RCC 7860 (cell line): ENCODE data around the gene FBXW11.

Source experiments
- DNase-seq: peaks from one replicate; pipeline ENCODE4 v3.0.0-alpha.2; 2015; ENCODE audit warnings: low spot score
- FAIRE-seq: peaks from 2 replicates; lab custom pipeline; 2012; peaks lifted over from hg19 to GRCh38; lab: Jason Lieb, UNC

FBXW11 gene

DNA sequence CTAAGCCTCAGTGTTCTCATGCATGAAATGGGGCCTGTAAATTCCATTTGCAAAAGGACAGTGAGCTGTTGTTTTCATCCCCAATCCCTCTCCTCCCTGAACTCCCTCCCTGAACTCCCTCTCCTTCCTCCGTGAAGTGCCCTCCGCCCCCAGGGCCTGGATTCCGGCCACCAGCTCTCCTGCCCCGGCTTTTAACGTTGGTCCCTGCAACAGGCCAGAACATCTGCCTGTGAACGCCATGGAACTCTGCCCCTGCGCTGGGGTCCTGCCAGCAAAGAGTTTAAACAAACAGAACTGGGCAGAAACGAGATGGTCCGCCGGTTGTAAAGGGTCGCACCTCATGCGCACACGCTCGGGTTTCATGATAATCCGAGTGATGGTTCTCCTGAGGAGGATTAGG is 158.4 kb downstream of the FBXW11 start:
- DNase-seq (no peak), FAIRE-seq (no peak)

GRCh38 chr5:171847026-171847425 is 159.4 kb downstream of the FBXW11 start:
- no peak for FAIRE-seq
- DNase-seq = no peak

DNA sequence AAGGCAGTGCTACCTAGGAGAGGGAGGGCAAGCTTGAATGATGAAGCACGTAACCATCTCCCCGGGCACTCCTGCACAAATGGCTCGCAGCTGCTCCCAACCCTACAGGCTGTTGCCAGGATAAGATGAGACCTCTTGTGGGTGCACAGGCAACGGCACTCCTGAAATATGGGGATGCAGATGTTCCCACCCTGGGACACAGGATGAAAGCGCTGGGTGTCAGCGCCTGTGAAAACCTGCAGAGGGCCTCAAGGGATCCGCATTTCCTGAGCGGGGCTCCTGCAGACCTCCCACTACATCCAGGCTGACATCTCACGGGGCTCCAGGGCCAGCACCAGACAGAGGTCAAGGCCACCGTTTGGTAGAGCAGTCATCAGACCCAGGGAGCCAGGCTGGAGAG is 160.1 kb downstream of the FBXW11 start:
- no peak for FAIRE-seq
- no peak for DNase-seq

DNA sequence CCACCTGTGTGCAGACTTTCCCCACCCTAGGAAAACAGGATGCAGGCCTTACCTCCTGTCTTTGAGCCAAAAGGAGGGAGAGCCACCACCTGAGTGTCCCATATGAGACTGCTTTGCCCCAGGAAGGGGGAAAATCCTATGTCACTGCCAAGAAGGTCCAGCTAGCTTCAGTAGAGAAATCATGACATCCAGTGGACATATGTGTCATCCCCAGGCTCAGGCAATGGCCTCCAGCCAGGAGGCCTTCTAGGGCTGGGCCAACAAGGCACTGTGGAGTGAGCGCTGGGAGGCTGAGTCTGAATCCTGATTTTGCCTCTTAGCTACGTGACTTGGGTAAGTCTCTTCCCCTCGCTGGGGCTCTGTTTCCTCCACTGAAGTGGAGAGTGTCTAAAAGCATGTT is 160.6 kb downstream of the FBXW11 start:
- no peak for DNase-seq
- no peak for FAIRE-seq

- DNase-seq = no peak
- no peak for FAIRE-seq
Measured at GRCh38 chr5:171845040-171845630, 161.3 kb downstream of the FBXW11 start.

GRCh38 chr5:171842777-171843328 is 163.6 kb downstream of the FBXW11 start:
- FAIRE-seq (no peak), DNase-seq (no peak)

GRCh38 chr5:171841984-171842776 is 164.3 kb downstream of the FBXW11 start:
- FAIRE-seq (no peak), DNase-seq (no peak)

DNA sequence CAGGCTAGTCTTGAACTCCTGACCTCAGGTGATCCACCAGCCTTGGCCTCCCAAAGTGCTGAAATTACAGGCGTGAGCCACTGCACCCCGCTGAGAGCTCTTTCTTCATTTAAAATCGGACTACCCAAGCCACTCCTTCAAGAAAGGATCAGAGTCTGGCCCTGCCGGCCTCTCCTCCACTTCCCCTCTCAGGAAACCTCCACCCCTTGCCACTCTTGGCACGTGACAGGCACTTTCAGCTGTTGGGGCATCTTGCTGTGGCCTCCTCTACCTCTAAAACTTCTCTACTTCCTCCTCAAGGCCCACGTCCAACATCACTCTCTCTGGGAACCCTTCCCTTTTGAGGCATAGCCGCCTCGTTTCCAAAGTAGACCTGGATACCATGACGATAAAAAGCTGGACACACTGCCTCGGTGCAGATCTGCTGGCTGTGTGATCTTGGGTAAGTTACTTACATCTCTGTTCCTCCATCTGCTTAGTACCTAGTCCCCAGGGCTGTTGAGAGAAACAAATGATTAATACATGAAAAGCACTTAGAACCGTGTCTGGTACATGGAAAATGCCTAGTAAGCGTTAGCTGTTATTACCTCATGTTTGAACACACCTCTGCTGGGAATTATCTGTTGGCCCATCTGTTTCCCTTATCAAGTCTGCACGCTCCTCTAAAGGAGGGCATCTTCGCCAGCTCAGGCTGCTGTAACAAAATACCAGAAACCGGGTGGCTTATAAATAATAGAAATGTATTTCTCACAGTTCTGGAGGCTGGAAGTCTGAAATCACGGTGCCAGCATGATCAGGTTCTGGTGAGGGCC is 165.5 kb downstream of the FBXW11 start:
- no peak for DNase-seq
- FAIRE-seq = no peak

GRCh38 chr5:171840066-171840465 is 166.4 kb downstream of the FBXW11 start:
- no peak for DNase-seq
- FAIRE-seq = no peak

DNA sequence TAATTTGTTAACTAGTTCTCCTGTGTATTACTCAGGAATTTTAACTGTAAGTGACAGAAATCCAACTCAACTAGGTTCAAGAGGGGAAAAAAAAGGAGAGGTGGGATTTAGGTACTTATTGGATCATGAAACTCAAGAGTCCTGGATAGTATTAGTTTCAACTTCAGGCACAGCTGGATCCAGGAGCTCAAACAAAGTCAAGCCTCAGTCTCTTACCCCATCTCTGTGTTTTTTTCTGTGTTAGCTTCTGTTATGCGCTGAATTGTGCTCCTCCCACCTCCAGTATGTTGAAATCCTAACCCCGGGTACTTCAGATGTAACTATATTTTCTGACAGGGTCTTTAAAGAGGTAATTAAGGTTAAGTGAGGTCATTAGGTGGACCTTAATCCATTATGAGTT is 167.3 kb downstream of the FBXW11 start:
- FAIRE-seq = no peak
- no peak for DNase-seq

DNA sequence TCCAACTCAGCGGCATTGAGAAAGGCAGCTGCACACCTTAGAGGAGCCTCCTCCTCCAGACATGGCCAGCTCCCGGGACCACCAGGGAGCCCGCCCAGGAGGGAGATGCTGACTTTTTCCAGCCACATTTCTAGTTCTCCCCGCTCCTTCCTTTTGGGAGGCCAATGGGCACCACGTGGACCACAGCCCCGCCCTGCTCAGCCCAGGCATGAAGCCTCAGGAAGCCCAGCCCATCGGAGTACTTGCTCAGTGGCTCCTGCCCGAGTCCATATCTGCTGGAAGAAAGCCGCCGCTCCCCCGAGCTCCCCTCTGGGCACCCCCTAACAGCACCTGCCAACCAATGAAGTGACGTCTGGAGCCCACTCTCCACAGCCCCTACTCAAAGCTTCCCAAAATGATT is 168.4 kb downstream of the FBXW11 start:
- DNase-seq (no peak), FAIRE-seq (no peak)

GRCh38 chr5:171837522-171837921 is 168.9 kb downstream of the FBXW11 start:
- no peak for FAIRE-seq
- DNase-seq = no peak

DNA sequence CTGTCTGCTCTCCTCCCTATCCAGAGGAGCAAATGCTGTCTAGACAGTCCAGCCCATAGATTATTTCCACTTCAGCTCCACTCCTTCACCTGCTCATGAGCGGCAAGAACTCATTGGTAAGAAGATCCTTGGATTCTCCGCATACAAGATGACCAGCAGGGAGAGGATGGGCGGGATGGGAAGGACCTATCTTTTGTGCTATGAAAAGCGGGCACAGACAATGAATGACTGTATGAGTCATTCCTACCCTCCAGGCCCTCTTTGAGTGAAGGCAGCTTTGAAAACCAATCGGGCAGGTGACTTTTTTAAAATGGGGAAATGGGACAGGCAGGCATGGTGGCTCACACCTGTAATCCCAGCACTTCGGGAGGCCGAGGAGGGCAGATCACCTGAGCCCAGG is 171.4 kb downstream of the FBXW11 start:
- no peak for FAIRE-seq
- no peak for DNase-seq

DNA sequence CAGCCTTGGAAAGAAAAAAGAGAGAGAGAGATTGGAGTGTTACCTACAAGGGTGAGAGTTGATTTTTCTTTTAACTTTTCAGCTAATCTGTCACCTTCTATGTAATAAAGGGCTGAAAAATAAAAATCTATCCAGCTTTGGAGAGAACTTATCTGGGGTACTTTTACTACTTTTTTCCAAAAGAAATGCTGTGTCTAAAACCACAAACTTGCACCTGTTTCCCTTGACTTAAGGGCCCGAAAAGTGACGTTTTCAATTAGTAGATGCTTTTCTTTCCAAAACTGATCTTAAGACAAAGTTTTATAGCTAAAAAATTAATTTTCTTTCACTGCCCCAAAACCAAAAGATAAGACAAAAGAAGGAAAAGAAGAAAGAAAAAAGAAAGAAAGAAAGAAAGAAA is 172.0 kb downstream of the FBXW11 start:
- DNase-seq (no peak), FAIRE-seq (no peak)

DNA sequence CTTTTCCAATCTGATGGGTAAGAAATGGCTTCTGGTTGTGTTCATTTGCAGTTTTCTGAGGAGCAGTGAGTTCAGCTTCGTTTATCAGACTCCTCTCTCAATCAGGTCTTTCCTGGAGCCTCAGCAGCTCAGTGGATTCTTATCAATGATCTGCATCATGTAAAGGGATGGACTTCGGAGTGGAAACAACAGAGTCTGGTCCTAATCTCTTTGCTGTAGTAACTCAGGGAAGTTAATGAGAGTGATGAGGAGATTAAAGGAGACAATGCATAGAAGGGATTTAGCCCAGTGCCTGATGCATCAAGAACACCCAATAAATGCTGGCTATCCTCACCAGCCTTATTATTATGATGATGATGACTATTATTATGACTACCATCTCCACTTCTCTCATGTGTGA is 173.7 kb downstream of the FBXW11 start:
- no peak for FAIRE-seq

GRCh38 chr5:171830686-171831085 is 175.8 kb downstream of the FBXW11 start:
- FAIRE-seq (no peak), DNase-seq (no peak)

More for the DNA sequence above, 173.7 kb downstream of the FBXW11 start:
- no peak for DNase-seq

- no peak for FAIRE-seq
- no peak for DNase-seq
Measured at GRCh38 chr5:171827162-171827561, 179.3 kb downstream of the FBXW11 start.

DNA sequence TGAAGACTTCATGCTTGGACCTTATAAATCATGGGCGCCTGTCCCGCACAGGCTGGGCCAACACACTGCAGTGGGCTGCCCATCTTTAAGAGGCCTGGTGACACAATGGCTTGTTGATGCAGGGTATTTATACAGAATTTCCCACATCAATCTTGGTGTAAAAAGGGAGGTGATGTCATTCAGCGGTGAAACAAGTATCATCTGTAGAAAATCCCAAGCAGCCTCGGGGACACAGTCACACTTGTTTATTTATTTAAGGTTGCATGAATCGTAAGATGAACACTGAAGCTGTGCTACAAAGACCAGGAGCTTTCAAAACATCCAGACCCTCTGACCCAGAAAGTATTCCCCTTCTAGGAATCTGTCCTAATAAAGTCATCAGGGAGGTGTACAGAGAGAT is 180.3 kb downstream of the FBXW11 start:
- DNase-seq (peak; percentile 48), FAIRE-seq (no peak)

- FAIRE-seq (no peak), DNase-seq (peak; percentile 74)
Measured at GRCh38 chr5:171825051-171825450, 181.4 kb downstream of the FBXW11 start.

- no peak for FAIRE-seq
- DNase-seq = no peak
Measured at GRCh38 chr5:171823269-171823668, 183.2 kb downstream of the FBXW11 start.

DNA sequence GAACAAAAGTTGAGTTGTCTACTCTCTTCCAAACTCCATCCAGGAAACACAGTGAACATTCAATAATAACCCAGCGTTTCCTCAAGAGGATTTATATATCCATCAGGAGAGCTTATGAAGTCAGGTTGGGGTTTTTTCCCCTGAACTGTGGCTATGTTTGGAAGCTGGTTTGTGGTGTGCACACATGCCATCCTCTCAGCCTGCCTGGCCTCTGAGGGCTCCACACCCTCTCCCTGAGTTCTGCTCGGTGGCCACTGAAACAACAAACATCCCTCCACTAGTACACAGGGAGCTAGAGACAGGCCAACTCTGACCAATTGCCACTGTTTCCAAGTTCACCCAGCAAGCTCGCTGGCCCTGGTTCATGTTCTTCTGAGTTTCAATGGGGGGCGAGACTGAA is 185.2 kb downstream of the FBXW11 start:
- FAIRE-seq (no peak), DNase-seq (no peak)

GRCh38 chr5:171820561-171820960 is 185.9 kb downstream of the FBXW11 start:
- no peak for DNase-seq
- FAIRE-seq = no peak
